8988T (cell line): ENCODE data around the gene FATE1.
"Not testable (repeated sequence)": the region's sequence is repeated elsewhere in the genome, so short reads cannot be mapped to it uniquely, and the experiment has no call there.

Experiments used
- DNase-seq: peaks from one replicate; pipeline ENCODE4 v3.0.0; 2011

FATE1 gene

GRCh38 chrX:151715752-151716151, at the start of gene FATE1:
Gene FATE1, plus strand, starts transcription at chrX:151716035. Its CDS starts 85 bp downstream, at chrX:151716120.
- DNase-seq: no peak

GRCh38 chrX:151675121-151675746, 40.6 kb upstream of the FATE1 start:
- no peak for DNase-seq

GRCh38 chrX:151676196-151676595, 39.6 kb upstream of the FATE1 start:
- no peak for DNase-seq

GRCh38 chrX:151679798-151680402, 35.9 kb upstream of the FATE1 start:
- DNase-seq: no peak

GRCh38 chrX:151680805-151681204, 35.0 kb upstream of the FATE1 start:
- no peak for DNase-seq

GRCh38 chrX:151687635-151688034, 28.2 kb upstream of the FATE1 start:
- DNase-seq: no peak

- no peak for DNase-seq
These were observed 27.1 kb upstream of the FATE1 start for GRCh38 chrX:151688695-151689094.

GRCh38 chrX:151692825-151693224, 23.0 kb upstream of the FATE1 start:
- no peak for DNase-seq

- no peak for DNase-seq
These were observed 21.7 kb upstream of the FATE1 start for GRCh38 chrX:151694121-151694520.

GRCh38 chrX:151694661-151695582, 20.9 kb upstream of the FATE1 start, which contains the start of gene PRRG3:
Gene PRRG3, plus strand, starts transcription at chrX:151695458. Its CDS starts 3,357 bp downstream, at chrX:151698815.
- no peak for DNase-seq

GRCh38 chrX:151695583-151696340, 20.1 kb upstream of the FATE1 start:
- DNase-seq: no peak

GRCh38 chrX:151697082-151697481, 18.8 kb upstream of the FATE1 start:
- not testable (repeated sequence) for DNase-seq

- DNase-seq: no peak
These were observed 18.3 kb upstream of the FATE1 start for GRCh38 chrX:151697522-151697921.

GRCh38 chrX:151698485-151698884, 17.4 kb upstream of the FATE1 start:
- DNase-seq: no peak

- DNase-seq: no peak
These were observed 16.1 kb upstream of the FATE1 start for GRCh38 chrX:151699746-151700145.

- DNase-seq: no peak
These were observed 15.3 kb upstream of the FATE1 start for GRCh38 chrX:151700581-151700980.

- no peak for DNase-seq
These were observed 14.8 kb upstream of the FATE1 start for GRCh38 chrX:151701071-151701470.

GRCh38 chrX:151701531-151701930, 14.3 kb upstream of the FATE1 start:
- DNase-seq: no peak

GRCh38 chrX:151702026-151702714, 13.7 kb upstream of the FATE1 start:
- DNase-seq: no peak

- no peak for DNase-seq
These were observed 13.0 kb upstream of the FATE1 start for GRCh38 chrX:151702741-151703340.

GRCh38 chrX:151703487-151703886, 12.3 kb upstream of the FATE1 start:
- no peak for DNase-seq
